Measurements from ENCODE around the gene ZSWIM8.
"Not testable (repeated sequence)": the region's sequence is repeated elsewhere in the genome, so short reads cannot be mapped to it uniquely, and the experiment has no call there.

ZSWIM8 gene

DNA sequence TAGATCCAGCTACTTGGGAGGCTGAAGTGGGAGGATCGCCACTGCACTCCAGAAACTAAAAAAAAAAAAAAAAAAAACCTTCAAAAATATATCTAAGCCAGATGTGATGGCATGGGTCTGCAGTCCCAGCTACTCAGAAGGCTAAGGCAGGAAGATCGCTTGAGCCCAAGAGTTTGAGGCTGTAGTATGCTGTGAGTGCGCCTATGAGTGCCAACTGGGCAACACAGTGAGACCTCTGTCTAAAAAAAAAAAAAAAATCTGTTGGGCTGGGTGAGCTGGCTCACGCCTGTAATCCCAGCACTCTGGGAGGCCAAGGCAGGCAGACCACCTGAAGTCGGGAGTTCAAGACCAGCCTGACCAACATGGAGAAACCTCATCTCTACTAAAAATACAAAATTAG is 6.4 kb upstream of the ZSWIM8 start:
- DNase-seq = no peak

DNA sequence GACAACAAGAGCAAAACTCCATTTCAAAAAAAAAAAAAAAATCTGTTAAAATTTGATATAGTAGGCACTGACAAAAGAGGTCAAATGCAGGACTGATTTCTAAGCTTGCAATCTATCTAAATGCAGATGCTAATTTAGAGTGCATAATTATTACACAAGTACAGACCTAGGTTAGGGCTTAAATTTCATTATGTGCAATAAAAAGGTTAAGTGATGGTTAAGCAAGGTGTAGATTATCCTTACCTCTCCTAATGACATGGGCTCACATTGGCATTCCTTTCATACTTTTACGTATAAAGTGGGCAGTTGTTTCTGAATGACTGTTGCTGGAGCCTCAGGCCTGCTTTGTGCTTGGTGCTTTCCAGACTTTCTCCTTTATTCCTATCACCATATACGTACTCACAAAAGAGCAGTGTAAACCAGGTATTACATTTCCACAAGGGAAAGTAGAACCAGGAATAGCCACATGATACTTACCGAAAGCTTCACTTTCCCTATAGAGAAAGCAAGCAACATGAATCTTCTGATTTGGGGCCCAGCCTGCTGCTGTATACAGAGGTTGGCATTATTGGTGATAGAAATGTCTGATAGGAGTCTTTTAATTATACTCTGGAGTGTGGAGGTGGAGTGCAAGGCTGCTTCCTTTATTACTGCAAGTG is 5.7 kb upstream of the ZSWIM8 start:
- DNase-seq = no peak

DNA sequence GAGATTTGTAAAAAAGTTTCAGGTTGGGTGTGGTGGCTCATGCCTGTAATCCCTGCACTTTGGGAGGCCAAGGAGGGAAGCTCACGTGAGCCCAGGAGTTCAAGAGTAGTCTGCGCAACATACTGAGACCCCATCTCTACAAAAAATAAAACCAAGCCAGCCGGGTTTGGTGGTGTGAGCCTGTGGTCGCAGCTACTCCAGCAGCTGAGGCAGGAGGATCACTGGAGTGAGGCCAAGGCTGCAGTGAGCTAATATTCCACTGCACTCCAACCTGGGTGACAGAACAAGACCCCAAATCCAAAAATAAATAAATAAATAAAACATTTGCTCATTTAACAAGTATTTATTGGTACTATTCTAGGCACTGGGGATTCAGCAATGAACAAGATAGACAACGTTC is 5.1 kb upstream of the ZSWIM8 start:
- no peak for DNase-seq

DNA sequence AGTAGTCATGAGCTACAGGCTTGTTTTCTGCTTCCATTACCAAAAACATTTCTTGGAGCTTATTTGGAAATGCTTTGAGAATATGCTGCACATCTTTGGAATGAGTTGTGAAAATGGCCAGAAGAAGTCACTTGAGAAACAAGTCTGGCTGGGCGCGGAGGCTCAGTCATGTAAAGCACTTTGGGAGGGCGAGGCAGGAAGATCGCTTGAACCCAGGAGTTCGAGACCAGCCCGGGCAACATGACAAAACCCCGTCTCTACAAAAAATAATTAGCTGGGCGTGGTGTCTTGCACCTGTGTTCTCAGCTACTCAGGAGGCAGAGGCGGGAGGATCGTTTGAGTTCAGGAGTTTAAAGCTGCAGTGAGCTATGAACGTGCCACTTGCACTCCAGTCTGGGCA is 4.4 kb upstream of the ZSWIM8 start:
- DNase-seq = no peak

DNA sequence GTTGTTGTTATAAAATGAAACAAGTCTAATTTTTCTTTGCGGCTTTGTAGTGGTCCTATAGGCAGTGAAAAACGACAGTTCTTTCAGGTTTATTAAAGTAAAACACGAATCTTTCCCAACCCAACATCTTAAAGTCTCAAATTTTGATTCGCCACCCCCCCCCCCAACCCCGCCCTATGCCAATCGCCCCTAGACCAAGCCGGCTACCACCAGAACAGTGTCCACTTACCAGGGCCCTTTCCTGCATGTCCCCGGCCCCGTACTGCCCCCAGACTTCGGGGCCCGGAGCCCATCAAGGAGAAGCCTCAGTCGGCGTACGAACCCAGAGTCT is 3.9 kb upstream of the ZSWIM8 start:
- no peak for DNase-seq

DNA sequence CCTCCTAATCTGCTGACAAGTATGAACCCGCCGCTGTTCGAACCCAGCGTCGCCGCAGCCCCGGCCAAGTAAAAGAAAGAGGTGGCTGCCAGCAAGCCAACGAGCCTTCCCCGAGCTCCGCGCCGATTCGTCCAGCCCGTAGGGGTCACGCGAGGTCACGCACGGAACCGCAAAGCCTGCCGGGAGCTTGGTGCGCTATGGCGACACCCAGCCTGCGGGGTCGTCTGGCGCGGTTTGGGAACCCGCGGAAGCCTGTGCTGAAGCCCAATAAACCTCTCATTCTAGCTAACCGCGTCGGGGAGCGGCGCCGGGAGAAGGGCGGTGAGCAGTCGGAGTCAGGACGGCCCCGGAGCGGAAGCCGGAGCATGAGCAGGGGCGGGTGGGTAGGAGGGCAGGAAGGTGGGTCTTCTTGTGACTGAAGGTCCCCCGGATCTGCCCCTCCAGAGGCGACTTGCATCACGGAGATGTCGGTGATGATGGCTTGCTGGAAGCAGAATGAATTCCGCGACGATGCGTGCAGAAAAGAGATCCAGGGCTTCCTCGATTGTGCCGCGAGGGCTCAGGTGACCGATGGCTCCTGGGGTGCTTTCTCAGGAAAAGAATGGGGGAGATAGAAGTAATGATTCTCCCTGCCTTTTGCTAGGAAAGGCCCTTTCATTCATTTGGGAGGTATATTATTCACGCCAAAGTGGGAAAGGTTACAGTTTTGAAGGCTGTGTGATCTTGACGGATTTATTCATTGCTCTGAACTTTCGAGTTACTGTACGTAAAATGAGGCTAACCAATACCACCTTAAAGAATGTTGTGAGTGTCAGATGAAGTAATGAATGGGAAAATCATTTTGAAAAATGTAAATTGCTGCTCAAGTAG is 3.3 kb upstream of the ZSWIM8 start, which contains the start of gene CHCHD1:
Gene CHCHD1 (plus strand): TSS at position 170 of the 870 bp plus-strand sequence. CDS start 28 bp downstream, at position 198.
- DNase-seq = peak; percentile 37

DNA sequence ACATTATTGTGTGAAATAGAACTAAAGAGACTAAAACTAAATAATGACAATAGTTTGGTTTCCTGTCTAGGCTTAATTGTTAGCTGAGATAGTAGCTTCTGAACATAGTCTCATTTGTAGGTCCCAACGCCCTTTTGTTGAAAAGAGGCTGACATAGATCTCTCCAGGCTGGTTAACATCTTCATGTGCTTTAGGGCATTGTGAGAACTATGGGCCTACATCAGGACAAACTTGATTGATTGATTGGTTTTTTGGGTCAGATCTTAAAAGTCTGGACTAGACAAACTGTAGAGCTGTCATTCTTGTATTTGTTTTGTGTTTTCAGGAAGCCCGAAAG is 2.7 kb upstream of the ZSWIM8 start:
- no peak for DNase-seq

DNA sequence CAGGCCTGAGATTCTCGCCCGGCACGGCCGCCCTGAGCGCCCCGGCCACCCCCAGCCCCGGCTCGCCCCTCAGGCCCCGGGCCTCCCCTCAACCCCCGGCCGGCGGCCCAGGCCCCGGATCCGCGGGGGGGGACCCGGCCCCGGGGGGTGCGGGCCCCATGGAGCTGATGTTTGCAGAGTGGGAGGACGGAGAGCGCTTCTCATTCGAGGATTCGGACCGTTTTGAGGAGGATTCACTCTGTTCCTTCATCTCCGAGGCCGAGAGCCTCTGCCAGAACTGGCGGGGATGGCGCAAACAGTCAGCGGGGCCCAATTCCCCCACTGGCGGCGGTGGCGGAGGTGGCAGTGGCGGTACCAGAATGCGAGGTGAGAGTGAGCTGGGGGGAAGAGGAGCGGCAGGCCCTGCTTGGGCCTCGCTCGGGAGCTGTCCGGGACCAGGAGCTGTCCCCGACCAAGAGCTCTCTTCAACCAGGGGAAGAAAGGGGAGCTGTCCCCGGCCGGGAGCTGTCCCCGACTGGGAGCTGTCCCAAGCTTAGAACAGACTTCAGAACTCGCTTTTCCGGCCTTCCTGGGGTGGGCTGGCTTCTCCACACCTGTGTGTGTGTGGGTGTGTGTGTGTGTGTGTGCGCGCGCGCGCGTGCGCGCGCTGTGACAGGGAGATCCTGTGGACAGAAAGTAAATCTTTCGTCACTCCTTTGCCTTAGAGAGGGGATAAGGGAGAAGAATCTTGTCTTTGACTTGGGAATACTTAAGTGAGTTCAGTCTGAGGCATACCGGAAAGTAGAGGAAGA is 510 bp downstream of the ZSWIM8 start:
- DNase-seq = no peak

DNA sequence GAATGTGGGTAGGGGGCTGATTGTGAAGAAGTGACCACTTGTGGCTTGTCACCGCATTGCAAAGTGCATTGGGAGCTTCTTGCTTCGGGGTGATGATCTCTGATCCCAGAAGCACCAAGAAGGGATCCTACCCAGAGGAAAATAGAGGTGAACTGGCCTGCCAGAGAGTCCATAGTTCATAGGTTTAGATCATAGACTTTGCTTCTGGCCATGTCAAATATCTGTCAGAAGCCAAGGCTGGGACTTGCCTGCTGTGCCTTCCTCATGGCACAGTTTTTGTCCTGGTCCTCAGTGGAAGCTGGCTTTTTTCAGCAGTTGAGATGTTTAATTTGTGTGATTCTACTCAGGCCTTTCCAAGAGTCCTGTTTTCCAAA is 1.1 kb downstream of the ZSWIM8 start:
- DNase-seq = no peak

DNA sequence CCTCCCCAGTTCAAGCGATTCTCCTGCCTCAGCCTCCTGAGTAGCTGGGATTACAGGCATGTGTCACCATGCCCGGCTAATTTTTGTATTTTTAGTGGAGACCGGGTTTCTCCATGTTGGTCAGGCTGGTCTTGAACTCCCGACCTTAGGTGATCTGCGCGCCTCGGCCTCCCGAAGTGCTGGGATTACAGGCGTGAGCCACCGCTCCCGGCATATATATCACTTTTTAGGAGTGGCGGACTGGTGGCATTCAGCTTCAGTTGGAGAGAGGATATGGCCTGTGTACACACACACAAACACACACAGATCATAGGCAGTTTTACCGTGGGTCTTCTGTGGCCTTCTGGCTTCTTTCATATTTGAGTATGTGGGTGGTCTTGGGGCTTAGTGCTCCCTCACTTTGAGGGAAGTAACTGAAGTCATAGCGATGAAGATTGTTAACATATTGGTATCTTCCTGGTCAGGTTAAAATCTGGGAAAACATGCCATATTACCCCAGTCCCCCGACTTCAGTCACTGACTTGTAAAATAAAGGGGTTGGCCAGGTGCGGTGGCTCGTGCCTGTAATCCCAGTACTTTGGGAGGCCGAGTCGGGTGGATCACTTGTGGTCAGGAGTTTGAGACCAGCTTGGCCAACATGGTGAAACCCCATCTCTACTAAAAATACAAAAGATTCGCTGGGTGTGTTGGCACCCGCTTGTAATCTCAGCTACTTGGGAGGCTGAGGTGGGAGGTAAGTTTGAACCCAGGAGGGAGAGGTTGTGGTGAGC is 1.8 kb downstream of the ZSWIM8 start:
- DNase-seq = not testable (repeated sequence)

DNA sequence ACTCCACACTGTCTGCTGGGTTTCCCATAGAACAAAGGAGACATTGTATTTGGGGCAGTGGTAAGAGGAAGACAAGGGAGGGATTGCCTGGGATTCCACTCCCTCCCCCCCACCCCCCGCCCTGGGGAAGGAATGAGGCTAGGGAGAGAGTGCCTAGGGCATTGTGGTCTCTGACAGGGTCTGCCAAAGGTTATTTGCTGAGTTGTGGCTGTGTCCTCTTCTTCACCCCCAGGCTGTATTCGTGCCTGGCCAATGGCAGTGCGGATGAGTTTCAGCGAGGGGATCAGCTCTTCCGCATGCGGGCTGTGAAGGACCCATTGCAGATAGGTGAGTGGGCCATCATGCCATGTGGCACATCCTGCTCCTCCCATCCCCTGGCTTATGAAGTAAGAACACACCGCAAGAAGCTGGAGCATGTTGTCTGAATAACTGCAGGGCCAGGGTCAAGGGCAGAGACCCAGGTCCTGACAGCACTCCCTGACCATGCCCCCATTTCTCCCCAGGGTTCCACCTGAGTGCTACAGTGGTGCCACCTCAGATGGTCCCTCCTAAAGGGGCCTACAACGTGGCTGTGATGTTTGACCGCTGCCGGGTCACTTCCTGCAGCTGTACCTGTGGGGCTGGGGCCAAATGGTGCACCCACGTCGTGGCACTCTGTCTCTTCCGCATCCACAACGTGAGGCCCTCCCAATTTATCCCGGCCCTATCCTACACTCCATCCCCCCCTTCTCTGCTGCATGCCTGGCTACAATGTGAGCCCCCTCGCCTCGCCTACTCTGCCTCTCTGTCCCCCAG is 3.7 kb downstream of the ZSWIM8 start:
- no peak for DNase-seq

DNA sequence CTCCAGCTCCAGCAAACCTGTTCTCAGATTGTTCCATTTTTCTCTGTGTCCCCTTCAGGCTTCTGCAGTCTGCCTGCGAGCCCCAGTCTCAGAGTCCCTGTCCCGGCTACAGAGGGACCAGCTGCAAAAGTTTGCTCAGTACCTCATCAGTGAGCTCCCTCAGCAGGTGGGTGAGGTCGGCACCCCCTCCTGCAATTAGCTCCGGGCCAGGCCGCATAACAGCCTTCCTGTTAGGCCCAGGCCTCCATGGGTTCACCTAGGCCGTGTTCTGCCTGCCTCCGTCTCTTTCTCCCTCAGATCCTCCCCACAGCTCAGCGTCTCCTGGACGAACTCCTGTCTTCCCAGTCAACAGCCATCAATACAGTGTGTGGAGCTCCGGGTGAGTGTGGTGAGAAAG is 4.3 kb downstream of the ZSWIM8 start:
- DNase-seq = no peak

DNA sequence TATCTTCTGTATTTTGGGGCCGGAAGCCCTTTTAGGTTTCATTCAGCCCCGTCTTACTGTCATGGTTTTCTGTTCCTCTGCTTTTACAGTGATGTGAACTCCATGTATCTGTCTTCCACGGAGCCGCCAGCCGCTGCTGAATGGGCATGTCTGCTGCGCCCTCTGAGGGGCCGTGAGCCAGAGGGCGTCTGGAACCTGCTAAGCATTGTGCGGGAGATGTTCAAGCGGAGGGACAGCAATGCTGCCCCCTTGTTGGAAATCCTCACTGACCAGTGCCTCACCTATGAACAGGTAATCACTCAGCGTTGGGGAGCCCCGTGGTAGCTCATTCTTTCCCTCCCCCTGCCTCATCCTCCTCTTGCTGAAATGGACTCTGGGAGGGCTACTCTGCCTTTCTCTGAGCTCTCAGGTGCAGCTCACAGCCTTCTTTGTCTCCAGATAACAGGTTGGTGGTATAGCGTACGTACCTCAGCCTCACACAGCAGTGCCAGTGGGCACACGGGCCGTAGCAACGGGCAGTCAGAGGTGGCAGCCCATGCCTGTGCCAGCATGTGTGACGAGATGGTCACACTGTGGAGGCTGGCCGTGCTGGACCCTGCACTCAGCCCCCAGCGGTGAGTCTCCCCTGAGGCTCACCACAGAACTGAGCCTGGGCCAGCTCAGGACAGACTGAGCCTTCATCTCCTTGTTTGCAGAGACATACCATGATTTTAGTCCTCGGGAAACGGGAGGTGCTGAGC is 5.7 kb downstream of the ZSWIM8 start:
- DNase-seq = no peak

DNA sequence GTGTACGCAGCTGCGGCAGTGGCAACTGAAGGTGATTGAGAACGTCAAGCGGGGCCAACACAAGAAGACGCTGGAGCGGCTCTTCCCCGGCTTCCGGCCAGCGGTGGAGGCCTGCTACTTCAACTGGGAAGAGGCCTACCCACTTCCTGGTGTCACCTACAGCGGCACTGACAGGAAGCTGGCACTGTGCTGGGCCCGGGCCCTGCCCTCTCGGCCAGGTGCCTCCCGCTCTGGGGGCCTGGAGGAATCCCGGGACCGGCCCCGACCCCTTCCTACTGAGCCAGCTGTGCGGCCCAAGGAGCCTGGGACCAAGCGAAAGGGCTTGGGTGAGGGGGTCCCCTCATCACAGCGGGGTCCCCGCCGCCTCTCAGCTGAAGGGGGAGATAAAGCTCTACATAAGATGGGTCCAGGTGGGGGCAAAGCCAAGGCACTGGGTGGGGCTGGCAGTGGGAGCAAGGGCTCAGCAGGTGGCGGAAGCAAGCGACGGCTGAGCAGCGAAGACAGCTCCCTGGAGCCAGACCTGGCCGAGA is 6.5 kb downstream of the ZSWIM8 start:
- DNase-seq = no peak

DNA sequence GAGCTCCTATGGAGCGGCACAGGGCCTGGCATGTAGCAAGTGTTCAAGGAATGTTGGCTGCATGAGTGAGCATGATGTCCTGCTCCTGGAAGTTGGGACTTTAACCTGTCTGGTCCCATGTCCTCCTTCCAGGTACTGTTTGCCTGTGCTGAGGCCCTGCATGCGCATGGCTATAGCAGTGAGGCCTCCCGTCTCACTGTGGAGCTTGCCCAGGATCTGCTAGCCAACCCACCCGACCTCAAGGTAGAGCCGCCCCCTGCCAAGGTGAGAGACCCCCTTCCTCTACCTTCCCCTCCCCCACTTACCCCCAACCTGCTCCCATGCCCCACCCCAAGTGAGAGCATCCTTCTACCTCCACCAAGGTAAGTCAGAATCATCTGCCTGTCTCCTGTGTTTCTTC is 8.1 kb downstream of the ZSWIM8 start:
- DNase-seq = no peak

DNA sequence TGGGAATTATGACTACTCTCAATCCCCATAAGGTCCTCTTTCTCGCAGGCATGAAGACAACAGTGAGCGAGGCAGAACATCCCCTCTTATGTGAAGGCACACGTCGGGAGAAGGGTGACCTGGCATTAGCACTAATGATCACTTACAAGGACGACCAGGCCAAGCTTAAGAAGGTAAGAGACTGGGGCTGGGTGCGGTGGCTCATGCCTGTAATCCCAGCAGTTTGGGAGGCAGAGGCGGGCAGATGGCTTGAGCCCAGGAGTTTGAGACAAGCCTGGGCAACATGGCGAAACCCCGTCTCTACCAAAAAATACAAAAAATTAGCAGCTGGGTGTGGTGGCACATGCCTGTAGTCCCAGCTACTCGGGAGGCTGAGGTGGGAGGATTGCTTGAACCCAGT is 10.1 kb downstream of the ZSWIM8 start:
- not testable (repeated sequence) for DNase-seq

DNA sequence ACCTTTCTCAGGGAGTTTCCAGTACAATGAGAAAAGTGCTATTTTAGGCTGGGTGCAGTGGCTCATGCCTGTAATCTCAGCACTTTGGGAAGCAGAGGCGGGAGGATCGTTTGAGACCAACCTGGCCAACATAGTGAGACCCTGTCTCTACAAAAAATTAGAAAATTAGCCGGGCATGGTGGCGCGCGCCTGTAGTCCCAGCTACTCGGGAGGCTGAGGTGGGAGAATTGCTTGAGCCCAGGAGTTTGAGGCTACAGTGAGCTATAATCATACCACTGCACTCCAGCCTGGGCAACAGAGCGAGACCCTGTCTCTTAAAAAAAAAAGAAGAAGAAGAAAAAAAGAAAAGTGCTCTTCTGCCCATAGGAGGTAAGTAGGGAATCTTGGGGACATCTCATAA is 10.6 kb downstream of the ZSWIM8 start:
- not testable (repeated sequence) for DNase-seq

DNA sequence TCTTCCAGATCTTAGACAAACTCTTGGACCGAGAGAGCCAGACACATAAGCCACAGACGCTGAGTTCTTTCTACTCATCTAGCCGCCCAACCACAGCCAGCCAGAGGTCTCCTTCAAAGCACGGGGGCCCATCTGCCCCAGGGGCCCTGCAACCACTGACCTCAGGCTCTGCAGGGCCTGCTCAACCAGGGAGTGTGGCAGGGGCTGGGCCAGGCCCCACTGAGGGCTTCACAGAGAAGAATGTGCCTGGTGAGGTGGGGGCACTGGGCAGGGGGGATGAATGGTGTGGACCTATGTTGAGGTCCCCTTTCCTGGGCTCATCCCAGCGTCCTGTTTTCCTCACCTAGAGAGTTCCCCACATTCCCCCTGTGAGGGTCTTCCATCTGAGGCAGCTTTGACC is 11.4 kb downstream of the ZSWIM8 start:
- no peak for DNase-seq

DNA sequence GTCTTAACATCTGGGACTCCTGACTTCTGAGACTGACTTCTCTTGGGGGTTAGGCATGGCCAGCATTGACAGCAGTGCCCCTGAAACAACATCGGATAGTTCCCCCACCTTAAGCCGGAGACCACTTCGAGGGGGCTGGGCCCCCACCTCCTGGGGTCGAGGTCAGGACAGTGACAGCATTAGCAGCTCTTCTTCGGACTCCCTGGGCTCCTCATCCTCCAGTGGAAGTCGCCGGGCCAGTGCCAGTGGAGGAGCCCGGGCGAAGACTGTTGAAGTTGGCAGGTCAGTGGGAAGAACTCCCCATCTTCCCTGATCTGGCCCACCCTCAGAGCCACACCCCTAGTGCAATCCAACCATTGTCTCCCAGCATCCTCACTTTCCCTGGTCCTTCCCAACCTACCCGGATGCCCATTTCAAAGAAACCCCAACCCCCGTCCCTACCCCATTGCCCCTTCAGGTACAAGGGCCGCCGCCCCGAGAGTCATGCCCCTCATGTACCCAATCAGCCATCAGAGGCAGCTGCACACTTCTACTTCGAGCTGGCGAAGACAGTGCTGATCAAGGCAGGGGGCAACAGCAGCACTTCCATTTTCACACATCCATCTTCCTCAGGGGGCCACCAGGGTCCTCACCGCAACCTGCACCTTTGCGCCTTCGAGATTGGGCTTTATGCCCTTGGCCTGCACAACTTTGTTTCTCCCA is 12.1 kb downstream of the ZSWIM8 start:
- no peak for DNase-seq

DNA sequence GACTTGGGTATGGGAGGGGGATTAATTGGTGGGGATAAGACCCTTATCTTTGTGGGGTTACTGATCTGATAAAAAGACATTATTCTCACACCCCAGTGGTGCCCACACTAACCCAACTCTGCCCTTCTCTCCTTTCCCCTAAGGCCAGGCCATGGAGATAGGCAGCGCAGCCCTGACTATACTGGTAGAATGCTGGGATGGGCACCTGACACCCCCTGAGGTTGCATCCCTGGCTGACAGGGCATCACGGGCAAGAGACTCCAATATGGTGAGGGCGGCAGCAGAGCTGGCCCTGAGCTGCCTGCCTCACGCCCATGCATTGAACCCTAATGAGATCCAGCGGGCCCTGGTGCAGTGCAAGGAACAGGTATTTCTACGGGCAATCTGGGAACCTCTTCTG is 12.7 kb downstream of the ZSWIM8 start:
- no peak for DNase-seq
